Measurements from ENCODE around the gene GYG2. TPM values are rescaled to one million over a fixed set of nuclear protein-coding genes. Genes with fewer than 3 reads are reported as not detected.

Gene GYG2
- total RNA-seq, 1 experiment from 2014 or later = not detected

DNA sequence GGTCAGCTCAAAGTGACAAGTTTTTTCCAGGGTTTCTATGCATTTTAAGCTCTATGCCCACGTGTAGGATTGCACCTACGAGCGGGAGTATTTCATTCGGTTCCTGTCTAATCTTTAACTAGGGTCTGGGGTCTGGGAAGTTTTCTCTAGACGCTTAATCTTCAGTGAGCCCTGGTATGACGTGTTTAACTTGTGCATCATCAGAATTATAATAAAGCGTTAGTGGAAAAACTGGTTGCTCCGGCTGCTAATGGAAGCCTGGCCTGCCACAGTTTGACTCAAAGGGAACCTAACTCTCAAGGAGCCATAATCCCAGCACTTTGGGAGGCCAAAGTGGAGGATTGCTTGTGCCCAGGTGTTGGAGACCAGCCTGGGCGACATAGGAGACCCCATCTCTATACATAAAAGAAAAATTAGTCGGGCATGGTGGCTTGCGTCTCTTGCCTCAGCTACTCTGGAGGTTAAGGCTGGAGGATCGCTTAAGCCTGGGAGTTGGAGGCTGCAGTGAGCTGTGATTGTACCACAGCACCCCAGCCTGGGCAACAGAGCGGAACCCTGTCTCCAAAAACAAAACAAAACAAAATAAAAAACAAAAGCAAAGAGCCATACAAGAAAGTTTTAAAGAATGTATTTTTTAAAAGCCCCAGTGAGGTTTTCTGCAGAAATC is 70.2 kb downstream of the GYG2 start:
- ATAC-seq (no peak), DNase-seq (ENCODE audit: low read depth, low spot score) (no peak)
- peaks cover 15 to 32% of the 10 kb centered on the region in 2 experiments; a peak in 3 of 4 replicates for H3K4me1 ChIP-seq (ENCODE audit: control insufficient read depth in 1 of 2, insufficient read depth in 2 of 2, low read length in 2 of 2)
- no peaks in the 10 kb centered on the region for H3K79me2 ChIP-seq (ENCODE audit: insufficient read depth, low read length)
- no peaks in the 10 kb centered on the region for H3K9me2 ChIP-seq (ENCODE audit: insufficient read depth)
- peak overlapping the region; percentile 53; the same call in 1 of the 2 replicates for H3K4me2 ChIP-seq (ENCODE audit: low read length)
- intact Hi-C loops (cut with micrococcal nuclease) = no loop called here
- TF ChIP-seq, protein P1, sequence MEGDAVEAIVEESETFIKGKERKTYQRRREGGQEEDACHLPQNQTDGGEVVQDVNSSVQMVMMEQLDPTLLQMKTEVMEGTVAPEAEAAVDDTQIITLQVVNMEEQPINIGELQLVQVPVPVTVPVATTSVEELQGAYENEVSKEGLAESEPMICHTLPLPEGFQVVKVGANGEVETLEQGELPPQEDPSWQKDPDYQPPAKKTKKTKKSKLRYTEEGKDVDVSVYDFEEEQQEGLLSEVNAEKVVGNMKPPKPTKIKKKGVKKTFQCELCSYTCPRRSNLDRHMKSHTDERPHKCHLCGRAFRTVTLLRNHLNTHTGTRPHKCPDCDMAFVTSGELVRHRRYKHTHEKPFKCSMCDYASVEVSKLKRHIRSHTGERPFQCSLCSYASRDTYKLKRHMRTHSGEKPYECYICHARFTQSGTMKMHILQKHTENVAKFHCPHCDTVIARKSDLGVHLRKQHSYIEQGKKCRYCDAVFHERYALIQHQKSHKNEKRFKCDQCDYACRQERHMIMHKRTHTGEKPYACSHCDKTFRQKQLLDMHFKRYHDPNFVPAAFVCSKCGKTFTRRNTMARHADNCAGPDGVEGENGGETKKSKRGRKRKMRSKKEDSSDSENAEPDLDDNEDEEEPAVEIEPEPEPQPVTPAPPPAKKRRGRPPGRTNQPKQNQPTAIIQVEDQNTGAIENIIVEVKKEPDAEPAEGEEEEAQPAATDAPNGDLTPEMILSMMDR (IDR thresholded peaks at IDR 0.05 in 2 of 3, conservative IDR thresholded peaks at IDR 0.05 in 1 of 3; ENCODE audit: borderline replicate concordance in 1 of 3, insufficient read depth in 1 of 3, low read depth in 2 of 3, low read length in 2 of 3) = no peak
- TF ChIP-seq SRF (IDR thresholded peaks at IDR 0.05; ENCODE audit: low read depth) (no peak), EZH2phosphoT487 (IDR thresholded peaks at IDR 0.05; ENCODE audit: borderline replicate concordance) (no peak), FOSL1 (IDR thresholded peaks at IDR 0.05; ENCODE audit: low read depth) (no peak), ZFX (IDR thresholded peaks at IDR 0.05) (no peak), RAD21 (IDR thresholded peaks at IDR 0.05; ENCODE audit: low read depth) (no peak), EGR1 (IDR thresholded peaks at IDR 0.05; ENCODE audit: low read depth) (no peak), ZNF274 (IDR thresholded peaks at IDR 0.05; ENCODE audit: low read depth, low read length) (no peak), TCF7L2 (IDR thresholded peaks at IDR 0.05; ENCODE audit: borderline replicate concordance, extremely low read depth, insufficient read depth, insufficient read length) (no peak), POLR2AphosphoS5 (IDR thresholded peaks at IDR 0.05; ENCODE audit: low read depth, low read length) (no peak), CEBPB (IDR thresholded peaks at IDR 0.05; ENCODE audit: low read depth) (no peak), SP1 (IDR thresholded peaks at IDR 0.05; ENCODE audit: low read depth) (no peak), ELF1 (IDR thresholded peaks at IDR 0.05; ENCODE audit: borderline replicate concordance, low read depth) (no peak), CBX3 (IDR thresholded peaks at IDR 0.05; ENCODE audit: low read depth) (no peak), POLR2A (IDR thresholded peaks at IDR 0.05; ENCODE audit: borderline replicate concordance, extremely low read depth, insufficient read depth, insufficient read length) (no peak), EZH2 (IDR thresholded peaks at IDR 0.05) (no peak), JUND (IDR thresholded peaks at IDR 0.05) (no peak)
- CTCF ChIA-PET = no interaction called here
- H4K20me1 ChIP-seq (ENCODE audit: insufficient read depth) = no peaks in the 10 kb centered on the region
- no peaks in the 10 kb centered on the region for H3K27me3 ChIP-seq (ENCODE audit: insufficient read depth, low read length)
- H3K27ac ChIP-seq (ENCODE audit: low read depth, low read length) = peak overlapping the region; percentile 42; the same call in 1 of the 2 replicates
- POLR2A ChIA-PET = no interaction called here
- no peaks in the 10 kb centered on the region for H3K36me3 ChIP-seq (ENCODE audit: control insufficient read depth in 1 of 2, insufficient read depth in 2 of 2, low read length in 2 of 2)
- no TSS peak for BruUV-seq (replicated peaks)
- H2AFZ ChIP-seq (ENCODE audit: low read depth, low read length, poor library complexity, severe bottlenecking) = no peak overlapping the region
- no peak overlapping the region for H3K4me3 ChIP-seq (replicated peaks in 1 of 2; ENCODE audit: low read depth in 1 of 2, low read length in 2 of 2)
- H3K9ac ChIP-seq (ENCODE audit: low read length) = no peak overlapping the region
- RAD21 ChIA-PET (ENCODE audit: low non-redundant PET in 1 of 2, low total read pairs in 2 of 2, uncharacterized antibody in 2 of 2, unreplicated experiment in 2 of 2) = no interaction called here
- H3K9me3 ChIP-seq (ENCODE audit: control insufficient read depth in 1 of 2, insufficient read depth in 1 of 2, low read depth in 1 of 2, low read length in 2 of 2) = no peaks in the 10 kb centered on the region

Measured in HCT116 (cell line).